ENCODE data around the gene TSR3. TPM values are rescaled to one million over a fixed set of nuclear protein-coding genes. Genes with fewer than 3 reads are reported as not detected.

Gene TSR3
- total and polyA plus RNA-seq, 10 donors = 31.1 to 73.1 (median 47.2) TPM

DNA sequence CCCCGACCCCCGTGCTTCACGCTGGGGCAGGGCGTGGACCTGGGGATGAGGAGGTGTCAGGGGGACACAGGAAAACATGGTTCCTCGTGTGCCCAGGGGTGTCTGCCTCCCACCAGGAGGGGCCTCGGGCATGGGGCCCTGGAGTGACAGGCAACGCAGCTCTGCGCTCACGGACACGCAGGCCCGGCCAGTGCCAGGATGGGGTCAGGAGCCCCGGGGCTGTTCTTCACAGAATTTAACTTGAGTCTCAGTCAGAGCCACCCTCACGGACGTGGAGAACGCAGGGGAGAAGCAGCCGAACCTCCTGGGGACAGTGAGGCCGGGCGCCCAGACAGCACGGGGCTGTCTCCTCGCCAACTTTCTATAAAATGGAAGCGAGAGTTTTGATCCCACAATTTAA, 46.1 kb upstream of the TSR3 start:
- no peak for DNase-seq
- H3K4me3 ChIP-seq = no peak overlapping the region
- TF ChIP-seq, protein P1, sequence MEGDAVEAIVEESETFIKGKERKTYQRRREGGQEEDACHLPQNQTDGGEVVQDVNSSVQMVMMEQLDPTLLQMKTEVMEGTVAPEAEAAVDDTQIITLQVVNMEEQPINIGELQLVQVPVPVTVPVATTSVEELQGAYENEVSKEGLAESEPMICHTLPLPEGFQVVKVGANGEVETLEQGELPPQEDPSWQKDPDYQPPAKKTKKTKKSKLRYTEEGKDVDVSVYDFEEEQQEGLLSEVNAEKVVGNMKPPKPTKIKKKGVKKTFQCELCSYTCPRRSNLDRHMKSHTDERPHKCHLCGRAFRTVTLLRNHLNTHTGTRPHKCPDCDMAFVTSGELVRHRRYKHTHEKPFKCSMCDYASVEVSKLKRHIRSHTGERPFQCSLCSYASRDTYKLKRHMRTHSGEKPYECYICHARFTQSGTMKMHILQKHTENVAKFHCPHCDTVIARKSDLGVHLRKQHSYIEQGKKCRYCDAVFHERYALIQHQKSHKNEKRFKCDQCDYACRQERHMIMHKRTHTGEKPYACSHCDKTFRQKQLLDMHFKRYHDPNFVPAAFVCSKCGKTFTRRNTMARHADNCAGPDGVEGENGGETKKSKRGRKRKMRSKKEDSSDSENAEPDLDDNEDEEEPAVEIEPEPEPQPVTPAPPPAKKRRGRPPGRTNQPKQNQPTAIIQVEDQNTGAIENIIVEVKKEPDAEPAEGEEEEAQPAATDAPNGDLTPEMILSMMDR (IDR thresholded peaks at IDR 0.05 in 8 of 11, conservative IDR thresholded peaks at IDR 0.05 in 3 of 11) = no peak
- TF ChIP-seq POLR2A (IDR thresholded peaks at IDR 0.05) (no peak), POLR2AphosphoS5 (IDR thresholded peaks at IDR 0.05) (no peak)
- no peak overlapping the region for H3K27ac ChIP-seq
- no peaks in the 10 kb centered on the region for H3K27me3 ChIP-seq (replicated peaks in 1 of 7)
- intact Hi-C loops (cut with DNase I; ENCODE audit: low total_unique reads) = no loop called here
- peaks cover 0 to 100% (median 81%) of the 10 kb centered on the region in 6 donors for H3K36me3 ChIP-seq
- H3K9me3 ChIP-seq = no peaks in the 10 kb centered on the region
- no peaks in the 10 kb centered on the region for H3K4me1 ChIP-seq
- WGBS, 5 donors = 96 to 98% (median 96%) methylated on average over 17 to 21 of the region's 21 CpGs

DNA sequence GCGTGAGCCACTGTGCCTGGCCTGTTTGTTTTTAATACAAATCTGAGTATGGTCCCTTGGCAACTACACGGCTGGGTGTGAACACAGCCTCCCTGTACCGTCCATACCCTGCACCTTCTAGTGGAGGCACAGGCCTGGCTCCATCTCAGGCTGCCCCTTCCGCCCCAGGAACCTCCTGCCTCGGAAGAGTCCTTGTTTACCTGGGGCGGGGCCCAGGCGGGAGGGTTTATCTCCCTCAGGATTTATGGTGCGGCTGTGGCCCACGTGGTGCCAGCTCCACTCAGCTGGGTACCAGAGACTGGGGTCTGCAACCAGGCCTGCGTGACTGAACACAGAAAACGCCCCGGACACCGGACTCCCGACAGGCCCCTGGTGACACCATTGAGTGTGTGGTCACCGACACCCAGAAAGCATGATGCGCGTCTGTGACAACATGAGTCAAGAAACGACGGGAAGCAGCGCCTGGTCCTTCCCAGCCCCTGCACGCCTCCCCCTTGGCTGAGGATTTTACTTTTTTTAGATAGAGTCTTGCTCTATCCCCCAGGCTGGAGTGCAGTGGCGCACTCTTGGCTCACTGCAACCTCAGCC, 43.9 kb upstream of the TSR3 start:
- Histone ChIP-seq H3K27me3 (replicated peaks in 1 of 7) (no peaks in the 10 kb centered on the region), H3K27ac (no peak overlapping the region), H3K4me1 (no peaks in the 10 kb centered on the region), H3K4me3 (no peak overlapping the region), H3K36me3 (peaks cover 0 to 100% (median 78%) of the 10 kb centered on the region in 6 donors), H3K9me3 (no peaks in the 10 kb centered on the region)
- TF ChIP-seq, protein P1 (IDR thresholded peaks at IDR 0.05 in 8 of 11, conservative IDR thresholded peaks at IDR 0.05 in 3 of 11) = no peak
- peak in 1 of 3 donors; percentile 23 for TF ChIP-seq POLR2AphosphoS5 (IDR thresholded peaks at IDR 0.05)
- no peak for TF ChIP-seq POLR2A (IDR thresholded peaks at IDR 0.05)
- no peak for DNase-seq
- intact Hi-C loops (cut with DNase I; ENCODE audit: low total_unique reads) = no loop called here
- WGBS, 5 donors = 92 to 97% (median 95%) methylated on average over 21 to 22 of the region's 22 CpGs

DNA sequence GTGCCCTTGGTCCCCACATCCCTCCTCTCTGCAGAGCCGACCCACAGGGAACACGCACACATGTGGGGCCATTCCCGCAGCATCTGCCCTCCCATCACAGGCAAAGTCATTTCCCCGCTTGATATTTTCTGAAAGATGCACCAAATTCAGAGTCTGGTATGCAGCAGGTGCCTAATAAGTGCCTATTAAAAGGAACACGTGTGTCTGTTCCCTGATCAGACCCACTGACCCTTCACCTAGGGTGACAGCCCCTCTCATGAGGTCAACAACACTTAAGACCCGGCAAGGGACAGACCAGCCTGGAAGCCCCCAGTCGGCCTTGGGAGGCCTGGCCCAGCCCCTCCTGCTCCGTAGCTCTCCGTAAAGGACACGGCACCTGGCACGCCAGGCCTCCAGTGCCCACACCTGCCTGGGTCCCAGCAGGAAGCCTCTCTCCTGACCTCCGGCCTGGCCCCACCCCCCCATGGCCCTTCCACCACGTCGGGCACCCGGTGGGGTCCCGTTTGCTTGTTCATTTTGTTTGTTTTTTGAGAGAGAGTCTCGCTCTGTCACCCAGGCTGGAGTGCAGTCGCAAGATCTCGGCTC, 42.8 kb upstream of the TSR3 start:
- TF ChIP-seq, protein P1 (IDR thresholded peaks at IDR 0.05 in 8 of 11, conservative IDR thresholded peaks at IDR 0.05 in 3 of 11) = no peak
- TF ChIP-seq POLR2AphosphoS5 (IDR thresholded peaks at IDR 0.05) = peak in 1 of 3 donors; percentile 37
- TF ChIP-seq POLR2A (IDR thresholded peaks at IDR 0.05) = no peak
- WGBS, 5 donors = 88 to 96% (median 92%) methylated on average over 18 to 19 of the region's 19 CpGs
- Histone ChIP-seq H3K9me3 (no peaks in the 10 kb centered on the region), H3K36me3 (peaks cover 0 to 100% (median 79%) of the 10 kb centered on the region in 6 donors), H3K4me1 (no peaks in the 10 kb centered on the region), H3K27me3 (replicated peaks in 1 of 7) (no peaks in the 10 kb centered on the region), H3K27ac (no peak overlapping the region), H3K4me3 (no peak overlapping the region)
- DNase-seq = no peak
- intact Hi-C loops (cut with DNase I; ENCODE audit: low total_unique reads) = no loop called here

DNA sequence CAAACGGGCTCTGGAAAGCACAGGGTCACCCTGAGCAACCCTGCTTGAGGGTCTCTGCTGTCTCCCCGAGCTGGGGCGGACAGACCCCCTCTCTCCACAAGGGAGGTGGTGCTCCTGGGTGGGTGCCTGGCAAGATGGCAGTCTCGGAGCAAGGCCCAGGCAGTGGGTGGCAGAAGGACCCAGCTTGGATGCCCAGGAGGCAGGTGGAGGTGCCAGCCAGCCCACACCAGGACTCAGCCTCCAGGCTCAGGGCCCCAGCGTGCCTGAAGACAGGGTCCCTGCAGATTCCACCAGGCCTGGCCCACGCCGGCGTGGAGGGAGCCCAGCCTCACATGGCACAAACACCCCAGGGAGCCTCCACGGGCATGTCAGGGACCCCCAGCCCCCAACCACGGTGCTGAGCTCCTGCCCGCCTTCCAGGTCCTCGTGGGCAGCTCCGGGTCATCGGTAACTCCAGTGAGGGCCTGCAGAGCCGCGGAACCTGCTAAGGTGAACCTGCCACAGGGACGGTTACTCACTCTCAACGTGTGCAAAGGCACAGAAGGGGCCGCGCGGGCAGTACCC, 42.0 kb upstream of the TSR3 start:
- 93 to 97% (median 96%) methylated on average over 16 to 21 of the region's 21 CpGs for WGBS, 5 donors
- Histone ChIP-seq H3K9me3 (no peaks in the 10 kb centered on the region), H3K4me1 (no peaks in the 10 kb centered on the region), H3K36me3 (peaks cover 0 to 100% (median 77%) of the 10 kb centered on the region in 6 donors), H3K27ac (no peak overlapping the region), H3K27me3 (replicated peaks in 1 of 7) (no peaks in the 10 kb centered on the region), H3K4me3 (no peak overlapping the region)
- peak in 2 of 3 donors; percentile 20 to 47 for TF ChIP-seq POLR2AphosphoS5 (IDR thresholded peaks at IDR 0.05)
- TF ChIP-seq, protein P1 (IDR thresholded peaks at IDR 0.05 in 8 of 11, conservative IDR thresholded peaks at IDR 0.05 in 3 of 11) = no peak
- intact Hi-C loops (cut with DNase I; ENCODE audit: low total_unique reads) = no loop called here
- no peak for DNase-seq

Data from spleen (tissue), 11 donors.